C4-2B (cell line): ENCODE data around the gene NUDT4.

ENCODE experiments used
- ZFX ChIP-seq: fragments of 450-650 bp; IDR thresholded peaks from 2 replicates; pipeline ENCODE4 v1.6.1; 2017
- TF ChIP-seq, protein P1 (sequence below): fragments of 450-650 bp; conservative IDR thresholded peaks from 2 replicates; pipeline ENCODE4 v1.5.1; 2017; ENCODE audit warnings: mild to moderate bottlenecking

DNA sequence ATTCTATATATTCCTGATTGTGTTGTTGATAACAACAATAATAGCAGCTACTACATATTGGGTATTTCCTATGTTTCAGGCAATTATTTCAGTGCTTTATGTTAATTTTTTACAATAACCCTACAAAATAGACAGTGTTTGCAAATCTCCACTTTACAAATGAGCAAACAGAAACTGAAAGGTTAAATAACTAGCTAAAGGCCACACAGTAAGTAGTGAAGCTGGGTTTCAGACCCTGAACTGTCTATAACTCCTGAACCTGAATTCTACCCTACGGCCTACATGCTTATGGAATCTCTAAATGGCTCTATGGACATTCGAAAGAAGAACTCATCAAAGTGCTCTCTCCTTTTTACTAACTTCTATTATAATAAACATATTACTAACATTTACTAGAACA lies 19.7 kb upstream of the NUDT4 start:
- TF ChIP-seq, protein P1, sequence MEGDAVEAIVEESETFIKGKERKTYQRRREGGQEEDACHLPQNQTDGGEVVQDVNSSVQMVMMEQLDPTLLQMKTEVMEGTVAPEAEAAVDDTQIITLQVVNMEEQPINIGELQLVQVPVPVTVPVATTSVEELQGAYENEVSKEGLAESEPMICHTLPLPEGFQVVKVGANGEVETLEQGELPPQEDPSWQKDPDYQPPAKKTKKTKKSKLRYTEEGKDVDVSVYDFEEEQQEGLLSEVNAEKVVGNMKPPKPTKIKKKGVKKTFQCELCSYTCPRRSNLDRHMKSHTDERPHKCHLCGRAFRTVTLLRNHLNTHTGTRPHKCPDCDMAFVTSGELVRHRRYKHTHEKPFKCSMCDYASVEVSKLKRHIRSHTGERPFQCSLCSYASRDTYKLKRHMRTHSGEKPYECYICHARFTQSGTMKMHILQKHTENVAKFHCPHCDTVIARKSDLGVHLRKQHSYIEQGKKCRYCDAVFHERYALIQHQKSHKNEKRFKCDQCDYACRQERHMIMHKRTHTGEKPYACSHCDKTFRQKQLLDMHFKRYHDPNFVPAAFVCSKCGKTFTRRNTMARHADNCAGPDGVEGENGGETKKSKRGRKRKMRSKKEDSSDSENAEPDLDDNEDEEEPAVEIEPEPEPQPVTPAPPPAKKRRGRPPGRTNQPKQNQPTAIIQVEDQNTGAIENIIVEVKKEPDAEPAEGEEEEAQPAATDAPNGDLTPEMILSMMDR: no peak
- no peak for TF ChIP-seq ZFX
